NCI-H1048 (cell line): ENCODE measurements around the gene IBTK.
"Not testable (repeated sequence)": the region's sequence is repeated elsewhere in the genome, so short reads cannot be mapped to it uniquely, and the experiment has no call there.

Experiments
- DNase-seq: peaks from one replicate; lab custom pipeline; 2025; lab: John Stamatoyannopoulos, UW

Gene IBTK

GRCh38 chr6:82247505-82248272, at the start of gene IBTK:
Gene IBTK, minus strand, starts transcription at chr6:82247744. Its CDS starts 7,258 bp downstream, at chr6:82240486.
- DNase-seq: peak; percentile 79

GRCh38 chr6:82283771-82284410, 36.3 kb upstream of the IBTK start:
- DNase-seq: no peak

GRCh38 chr6:82281550-82281949, 34.0 kb upstream of the IBTK start:
- not testable (repeated sequence) for DNase-seq

GRCh38 chr6:82277686-82278085, 30.1 kb upstream of the IBTK start:
- DNase-seq: no peak

GRCh38 chr6:82275686-82276085, 28.1 kb upstream of the IBTK start:
- no peak for DNase-seq

GRCh38 chr6:82273295-82273694, 25.8 kb upstream of the IBTK start:
- DNase-seq: no peak

- no peak for DNase-seq
Observed at GRCh38 chr6:82270881-82271635, 23.5 kb upstream of the IBTK start.

- no peak for DNase-seq
Observed at GRCh38 chr6:82268301-82268846, 20.8 kb upstream of the IBTK start.

GRCh38 chr6:82264824-82265223, 17.3 kb upstream of the IBTK start:
- no peak for DNase-seq

GRCh38 chr6:82264321-82264720, 16.8 kb upstream of the IBTK start:
- no peak for DNase-seq

- no peak for DNase-seq
Observed at GRCh38 chr6:82263916-82264315, 16.4 kb upstream of the IBTK start.

GRCh38 chr6:82260997-82261732, 13.6 kb upstream of the IBTK start:
- DNase-seq: no peak

GRCh38 chr6:82259389-82259788, 11.8 kb upstream of the IBTK start:
- DNase-seq: no peak

GRCh38 chr6:82257088-82257774, 9.7 kb upstream of the IBTK start:
- no peak for DNase-seq

GRCh38 chr6:82254722-82255121, 7.2 kb upstream of the IBTK start:
- DNase-seq: not testable (repeated sequence)

- DNase-seq: no peak
Observed at GRCh38 chr6:82251942-82252341, 4.4 kb upstream of the IBTK start.

GRCh38 chr6:82249381-82250253, 2.1 kb upstream of the IBTK start:
- DNase-seq: no peak

- no peak for DNase-seq
Observed at GRCh38 chr6:82248273-82248735, 760 bp upstream of the IBTK start.

GRCh38 chr6:82246802-82247504, 591 bp downstream of the IBTK start:
- no peak for DNase-seq

GRCh38 chr6:82246370-82246769, 1.2 kb downstream of the IBTK start:
- no peak for DNase-seq
